Vagina (tissue), 2 donors: Measurements from ENCODE around the gene TNFRSF25. TPM values are rescaled to one million over a fixed set of nuclear protein-coding genes. Genes with fewer than 3 reads are reported as not detected.
A peak's percentile ranks its signal among the peaks of the same experiment; 100 is the strongest.
"Not testable (repeated sequence)": the region's sequence is repeated elsewhere in the genome, so short reads cannot be mapped to it uniquely, and the experiment has no call there.

Source experiments
- DNase-seq, 2 donors: peaks; one replicate each; pipeline ENCODE4 v3.0.0-alpha.2; 2017; ENCODE audit errors: extremely low spot score in 2 of 2
- H3K27ac ChIP-seq: fragments of 200-600 bp; sonication (generic); one replicate; pipeline ENCODE4 v1.5.1; 2019
- H3K27me3 ChIP-seq: fragments of 200-600 bp; sonication (generic); one replicate; pipeline ENCODE4 v1.5.1; 2019
- H3K36me3 ChIP-seq, 2 donors: fragments of 200-600 bp; sonication (generic); one replicate each; pipeline ENCODE4 v1.5.1; 2017 to 2019
- H3K4me1 ChIP-seq: fragments of 200-600 bp; sonication (generic); one replicate; pipeline ENCODE4 v1.5.1; 2019
- H3K4me3 ChIP-seq, 2 donors: fragments of 200-600 bp; sonication (generic); 1 replicate in 1 of 2; 2 replicates in 1 of 2; pipeline ENCODE4 v1.5.1; 2016 to 2019
- H3K9me3 ChIP-seq: fragments of 200-600 bp; sonication (generic); one replicate; pipeline ENCODE4 v1.5.1; 2019
- POLR2A ChIP-seq, 2 donors: fragments of 450-650 bp; IDR thresholded peaks; one replicate each; pipeline ENCODE4 v1.6.1; 2017; ENCODE audit warnings: antibody characterized with exemption in 2 of 2, mild to moderate bottlenecking in 2 of 2, moderate library complexity in 2 of 2
- POLR2AphosphoS5 ChIP-seq, 2 donors: sonication (generic); formaldehyde crosslinking; IDR thresholded peaks; one replicate each; pipeline ENCODE4 v1.9.0; 2017; ENCODE audit warnings: antibody characterized with exemption in 2 of 2, mild to moderate bottlenecking in 2 of 2, low read depth in 1 of 2; ENCODE audit not compliant: insufficient read depth in 1 of 2
- intact Hi-C: fragments of 100-400 bp; cut with DNase I; formaldehyde crosslinking; loops from one replicate; pipeline ENCODE4 v1.15.1; 2023
- total RNA-seq: library from RNA; depleted of rRNA; stranded (reverse); fragments of >200 nt; gene quantifications from one replicate; pipeline ENCODE4 v1.2.3, GENCODE V29; 2016
- TF ChIP-seq, protein P1 (sequence below), 3 experiments: fragments of 450-650 bp in 2 of 3; fragments of 200-600 bp in 1 of 3; sonication (generic) in 1 of 3; IDR thresholded peaks; one replicate each; pipeline ENCODE4 v1.5.1; 2017 to 2019; ENCODE audit warnings: antibody characterized with exemption in 3 of 3, mild to moderate bottlenecking in 2 of 3, moderate library complexity in 2 of 3

TNFRSF25 gene
- total RNA-seq, 1 donor from 2014 or later: 32.7 TPM

DNA sequence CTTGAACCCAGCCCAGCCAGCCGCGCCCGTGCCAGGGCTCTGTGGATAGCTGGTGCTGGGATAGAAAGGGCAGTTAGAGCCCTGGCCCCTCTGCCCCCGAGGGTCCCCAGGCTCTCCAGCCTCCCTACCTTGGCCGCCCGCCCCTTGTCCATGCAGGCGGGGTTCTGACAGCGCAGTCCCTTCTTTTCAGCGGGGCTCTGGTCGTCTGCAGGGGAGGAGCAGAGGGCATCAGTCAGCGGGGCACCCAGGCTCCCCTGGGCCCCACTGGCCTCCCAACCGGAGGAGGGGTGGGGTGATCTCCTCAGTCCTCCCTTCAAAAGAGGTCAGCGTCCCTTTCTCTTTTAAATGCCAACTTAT is 30.4 kb upstream of the TNFRSF25 start:
- Histone ChIP-seq H3K4me3 (peak overlapping the region; percentile 53 to 83), H3K4me1 (peaks cover 29% of the 10 kb centered on the region), H3K9me3 (no peaks in the 10 kb centered on the region), H3K27me3 (no peaks in the 10 kb centered on the region), H3K36me3 (no peaks in the 10 kb centered on the region), H3K27ac (no peak overlapping the region)
- DNase-seq: no peak
- intact Hi-C loops: no loop called here
- no peak for TF ChIP-seq POLR2A (IDR thresholded peaks at IDR 0.05)
- TF ChIP-seq, protein P1, sequence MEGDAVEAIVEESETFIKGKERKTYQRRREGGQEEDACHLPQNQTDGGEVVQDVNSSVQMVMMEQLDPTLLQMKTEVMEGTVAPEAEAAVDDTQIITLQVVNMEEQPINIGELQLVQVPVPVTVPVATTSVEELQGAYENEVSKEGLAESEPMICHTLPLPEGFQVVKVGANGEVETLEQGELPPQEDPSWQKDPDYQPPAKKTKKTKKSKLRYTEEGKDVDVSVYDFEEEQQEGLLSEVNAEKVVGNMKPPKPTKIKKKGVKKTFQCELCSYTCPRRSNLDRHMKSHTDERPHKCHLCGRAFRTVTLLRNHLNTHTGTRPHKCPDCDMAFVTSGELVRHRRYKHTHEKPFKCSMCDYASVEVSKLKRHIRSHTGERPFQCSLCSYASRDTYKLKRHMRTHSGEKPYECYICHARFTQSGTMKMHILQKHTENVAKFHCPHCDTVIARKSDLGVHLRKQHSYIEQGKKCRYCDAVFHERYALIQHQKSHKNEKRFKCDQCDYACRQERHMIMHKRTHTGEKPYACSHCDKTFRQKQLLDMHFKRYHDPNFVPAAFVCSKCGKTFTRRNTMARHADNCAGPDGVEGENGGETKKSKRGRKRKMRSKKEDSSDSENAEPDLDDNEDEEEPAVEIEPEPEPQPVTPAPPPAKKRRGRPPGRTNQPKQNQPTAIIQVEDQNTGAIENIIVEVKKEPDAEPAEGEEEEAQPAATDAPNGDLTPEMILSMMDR (IDR thresholded peaks at IDR 0.05): no peak
- no peak for TF ChIP-seq POLR2AphosphoS5 (IDR thresholded peaks at IDR 0.05; ENCODE audit: insufficient read depth in 1 of 2, low read depth in 1 of 2)

DNA sequence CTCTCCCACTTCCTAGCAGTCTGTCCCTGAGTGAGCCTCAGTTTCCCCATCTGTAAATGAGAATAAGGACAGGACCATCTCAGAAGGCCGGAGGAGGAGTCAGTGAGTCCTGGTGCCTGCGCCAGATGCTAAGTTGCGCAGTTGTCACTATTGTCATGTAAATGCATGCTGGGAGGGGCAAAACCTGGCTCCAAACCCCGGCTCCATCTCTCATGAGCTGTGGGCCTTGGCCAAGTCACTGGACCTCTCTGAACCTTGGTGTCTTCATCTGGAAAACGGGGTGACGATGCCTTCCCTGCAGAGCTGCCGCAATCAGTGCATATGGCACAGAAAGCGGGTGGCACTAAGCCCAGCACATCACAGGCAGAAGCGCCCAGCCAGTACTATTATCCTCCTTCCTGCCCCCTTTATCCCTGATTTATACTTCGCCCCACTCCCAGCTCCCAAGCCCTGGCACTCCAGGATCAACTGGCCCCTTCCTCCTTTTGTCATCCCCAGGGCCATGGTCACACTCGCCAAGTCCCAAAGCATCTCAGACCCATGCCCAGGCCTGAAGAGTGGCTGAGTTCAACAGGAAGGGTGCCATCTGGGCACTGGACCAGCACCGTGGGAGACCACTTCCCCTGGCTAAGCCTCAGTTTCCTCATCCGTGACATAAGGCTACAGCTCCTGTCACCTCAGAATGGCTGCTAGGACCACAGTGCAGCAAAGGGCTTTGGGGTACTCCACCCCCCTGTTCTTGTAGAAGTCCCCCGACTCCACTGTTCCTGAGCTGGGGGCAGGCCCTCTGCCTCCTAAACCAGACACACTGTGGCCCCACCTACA is 29.8 kb upstream of the TNFRSF25 start:
- TF ChIP-seq, protein P1 (IDR thresholded peaks at IDR 0.05): no peak
- no peak for TF ChIP-seq POLR2A (IDR thresholded peaks at IDR 0.05)
- no peak for TF ChIP-seq POLR2AphosphoS5 (IDR thresholded peaks at IDR 0.05; ENCODE audit: insufficient read depth in 1 of 2, low read depth in 1 of 2)
- intact Hi-C loops: no loop called here
- no peaks in the 10 kb centered on the region for H3K36me3 ChIP-seq
- no peaks in the 10 kb centered on the region for H3K9me3 ChIP-seq
- H3K4me1 ChIP-seq: peaks cover 35% of the 10 kb centered on the region
- DNase-seq: no peak
- H3K27me3 ChIP-seq: no peaks in the 10 kb centered on the region
- H3K27ac ChIP-seq: no peak overlapping the region
- no peak overlapping the region for H3K4me3 ChIP-seq

GRCh38 chr1:6495041-6495441 is 29.1 kb upstream of the TNFRSF25 start:
- no peak for DNase-seq

DNA sequence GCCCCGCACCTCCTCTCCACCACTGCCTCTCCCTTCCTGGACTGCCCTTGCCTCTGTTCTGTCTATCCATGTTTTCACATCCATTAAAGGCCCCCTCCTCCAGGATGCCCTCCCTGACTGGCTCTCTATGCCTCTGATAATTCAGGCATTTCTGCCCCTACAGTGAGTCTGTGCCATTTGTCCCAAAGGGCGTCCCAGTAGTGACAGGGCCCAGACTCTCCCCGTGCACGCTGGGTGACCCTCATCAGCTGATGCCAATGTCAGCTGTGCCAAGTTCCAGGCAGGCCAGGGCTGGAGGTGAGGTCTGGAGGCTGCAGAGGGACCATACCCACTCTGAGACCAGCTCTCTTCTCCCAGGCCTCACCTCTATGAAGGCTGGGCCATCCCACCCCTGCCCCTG is 28.7 kb upstream of the TNFRSF25 start:
- intact Hi-C loops: no loop called here
- H3K27me3 ChIP-seq: no peaks in the 10 kb centered on the region
- H3K4me1 ChIP-seq: peaks cover 46% of the 10 kb centered on the region
- H3K27ac ChIP-seq: no peak overlapping the region
- no peaks in the 10 kb centered on the region for H3K36me3 ChIP-seq
- no peak overlapping the region for H3K4me3 ChIP-seq
- no peaks in the 10 kb centered on the region for H3K9me3 ChIP-seq
- DNase-seq: no peak
- TF ChIP-seq POLR2A (IDR thresholded peaks at IDR 0.05): no peak
- no peak for TF ChIP-seq POLR2AphosphoS5 (IDR thresholded peaks at IDR 0.05; ENCODE audit: insufficient read depth in 1 of 2, low read depth in 1 of 2)
- TF ChIP-seq, protein P1 (IDR thresholded peaks at IDR 0.05): no peak

More at GRCh38 chr1:6495041-6495441, 29.1 kb upstream of the TNFRSF25 start:
- TF ChIP-seq, protein P1 (IDR thresholded peaks at IDR 0.05): no peak
- TF ChIP-seq POLR2A (IDR thresholded peaks at IDR 0.05) (no peak), POLR2AphosphoS5 (IDR thresholded peaks at IDR 0.05; ENCODE audit: insufficient read depth in 1 of 2, low read depth in 1 of 2) (no peak)
- Histone ChIP-seq H3K36me3 (no peaks in the 10 kb centered on the region), H3K4me1 (peaks cover 42% of the 10 kb centered on the region), H3K4me3 (no peak overlapping the region), H3K27ac (no peak overlapping the region), H3K9me3 (no peaks in the 10 kb centered on the region), H3K27me3 (no peaks in the 10 kb centered on the region)
- intact Hi-C loops: no loop called here

- H3K27me3 ChIP-seq, H3K4me3 ChIP-seq, DNase-seq, H3K9me3 ChIP-seq, intact Hi-C loops, H3K36me3 ChIP-seq, H3K27ac ChIP-seq: not testable (repeated sequence)
- peaks cover 51% of the 10 kb centered on the region for H3K4me1 ChIP-seq
These were observed 27.9 kb upstream of the TNFRSF25 start for GRCh38 chr1:6493834-6494223.
